Adrenal gland (tissue), 12 donors: ENCODE measurements around the gene ANKRD60. TPM values are rescaled to one million over a fixed set of nuclear protein-coding genes. Genes with fewer than 3 reads are reported as not detected.

Experiments used
- DNase-seq, 7 donors: peaks; one replicate each; pipeline ENCODE4 v3.0.0-alpha.2; 2019 to 2020
- H3K27ac ChIP-seq, 5 donors: fragments of 200-600 bp; sonication (generic) in 4 of 5; 1 replicate in 3 of 5; 2 replicates in 2 of 5; pipeline versions ENCODE4 v1.5.1 to v1.8.0; 2016 to 2020; ENCODE audit warnings: mild to moderate bottlenecking in 1 of 5
- H3K27me3 ChIP-seq: fragments of 200-600 bp; 2 replicates; pipeline ENCODE4 v1.8.0; 2021
- H3K36me3 ChIP-seq, 2 donors: fragments of 200-600 bp; replicated peaks in 1 of 2; 1 replicate in 1 of 2; 2 replicates in 1 of 2; pipeline versions ENCODE4 v1.5.1 to v1.8.0; 2018 to 2022
- H3K4me1 ChIP-seq, 2 donors: fragments of 200-600 bp; replicated peaks in 1 of 2; 1 replicate in 1 of 2; 2 replicates in 1 of 2; pipeline versions ENCODE4 v1.5.1 to v1.8.0; 2018 to 2021
- H3K4me3 ChIP-seq, 4 donors: fragments of 200-600 bp; sonication (generic) in 3 of 4; one replicate each; pipeline ENCODE4 v1.5.1; 2016 to 2018
- H3K9me3 ChIP-seq, 3 donors: fragments of 200-600 bp; sonication (generic) in 1 of 3; replicated peaks in 1 of 3; 1 replicate in 2 of 3; 2 replicates in 1 of 3; pipeline versions ENCODE4 v1.5.1 to v1.8.0; 2016 to 2021
- POLR2A ChIP-seq, 2 donors: fragments of 450-650 bp; IDR thresholded peaks; one replicate each; pipeline ENCODE4 v1.6.1; 2017; ENCODE audit warnings: antibody characterized with exemption in 2 of 2, mild to moderate bottlenecking in 2 of 2, moderate library complexity in 1 of 2
- WGBS, 4 donors: extraction: QIAGEN DNeasy Blood & Tissue Kit in 2 of 4; methylation state at CpG; one replicate each; pipeline versions ENCODE4 v1.1.5 to v1.1.7; 2013 to 2017; 5-methylcytosine and 5-hydroxymethylcytosine counted together
- intact Hi-C, 2 donors: fragments of 100-400 bp; cut with DNase I; formaldehyde crosslinking; loops; one replicate each; pipeline versions ENCODE4 v1.14.1 to v1.15.0; 2022 to 2023
- polyA plus RNA-seq, 3 donors: library from polyadenylated mRNA; stranded (reverse); fragments of 200-250 nt in 2 of 3; fragments of 350-450 nt in 1 of 3; fragmentation: Illumina TruSeq in 1 of 3; extraction: RNeasy Lipid Tissue Mini Kit (QIAGEN cat#74804) in 1 of 3; gene quantifications; one replicate each; pipeline ENCODE4 v1.2.3, GENCODE V29; 2013 to 2014
- total RNA-seq, 9 donors: library from RNA; depleted of rRNA in 4 of 9; stranded (reverse); fragments of >200 nt in 4 of 9; fragments of 120-200 nt in 1 of 9; fragmentation: NEBNext Ultra II Directional in 1 of 9; extraction: Animal tissue kit (Norgen Biotek cat#: 25700) in 1 of 9; gene quantifications; one replicate each; pipeline versions ENCODE4 v1.1.0 to v1.2.4, GENCODE V29; 2013 to 2023
- TF ChIP-seq, protein P1 (sequence below), 6 experiments: fragments of 450-650 bp in 4 of 6; fragments of 200-600 bp in 2 of 6; sonication (generic) in 1 of 6; IDR thresholded peaks; 1 replicate in 5 of 6; 2 replicates in 1 of 6; pipeline versions ENCODE4 v1.5.1 to v1.8.0; 2016 to 2021; ENCODE audit warnings: antibody characterized with exemption in 6 of 6, mild to moderate bottlenecking in 2 of 6, moderate library complexity in 1 of 6
- donor health status: healthy with polysubstance abuse.
- donor health status: Bipolar disorder and iron deficiency.
- donor health status: DM: yes; HTN: yes; CAD: no.
- donor health status: DM: no; HTN: no; CAD: no.
- donor health status: DM: no; HTN: no; CAD: no.
- donor health status: DM: yes; HTN: yes; CAD: no.

ANKRD60 gene
- total and polyA plus RNA-seq, 12 donors: not detected

DNA sequence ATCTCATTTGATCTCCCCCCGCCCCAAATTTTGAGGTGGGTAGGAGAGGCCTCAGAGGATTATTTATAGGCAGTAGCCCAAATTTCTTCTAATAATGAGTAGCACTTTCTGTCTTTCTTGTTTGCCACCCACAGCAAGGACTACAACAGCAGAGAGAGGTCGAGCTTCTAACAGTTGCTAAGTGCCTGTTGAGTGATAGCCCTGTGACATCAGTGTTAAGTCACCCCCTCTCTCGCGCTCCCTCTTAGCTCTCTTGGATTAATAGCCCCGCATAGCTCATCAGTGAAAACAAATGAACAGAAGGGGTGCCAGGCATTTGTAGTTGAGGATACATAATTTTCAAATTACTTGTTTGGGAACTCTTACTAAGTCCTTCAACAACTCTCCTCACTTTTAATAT lies 3.5 kb downstream of the ANKRD60 start:
- peaks cover 17% of the 10 kb centered on the region for H3K27me3 ChIP-seq
- H3K36me3 ChIP-seq: no peaks in the 10 kb centered on the region
- DNase-seq: no peak
- no peak overlapping the region for H3K4me3 ChIP-seq
- peak overlapping the region in 1 of 5 donors; percentile 56 for H3K27ac ChIP-seq
- intact Hi-C loops: no loop called here
- WGBS, 4 donors: 43 to 56% (median 47%) methylated on average over 5 of the region's 5 CpGs
- H3K4me1 ChIP-seq: no peaks in the 10 kb centered on the region
- no peaks in the 10 kb centered on the region for H3K9me3 ChIP-seq
- TF ChIP-seq POLR2A (IDR thresholded peaks at IDR 0.05): no peak
- TF ChIP-seq, protein P1, sequence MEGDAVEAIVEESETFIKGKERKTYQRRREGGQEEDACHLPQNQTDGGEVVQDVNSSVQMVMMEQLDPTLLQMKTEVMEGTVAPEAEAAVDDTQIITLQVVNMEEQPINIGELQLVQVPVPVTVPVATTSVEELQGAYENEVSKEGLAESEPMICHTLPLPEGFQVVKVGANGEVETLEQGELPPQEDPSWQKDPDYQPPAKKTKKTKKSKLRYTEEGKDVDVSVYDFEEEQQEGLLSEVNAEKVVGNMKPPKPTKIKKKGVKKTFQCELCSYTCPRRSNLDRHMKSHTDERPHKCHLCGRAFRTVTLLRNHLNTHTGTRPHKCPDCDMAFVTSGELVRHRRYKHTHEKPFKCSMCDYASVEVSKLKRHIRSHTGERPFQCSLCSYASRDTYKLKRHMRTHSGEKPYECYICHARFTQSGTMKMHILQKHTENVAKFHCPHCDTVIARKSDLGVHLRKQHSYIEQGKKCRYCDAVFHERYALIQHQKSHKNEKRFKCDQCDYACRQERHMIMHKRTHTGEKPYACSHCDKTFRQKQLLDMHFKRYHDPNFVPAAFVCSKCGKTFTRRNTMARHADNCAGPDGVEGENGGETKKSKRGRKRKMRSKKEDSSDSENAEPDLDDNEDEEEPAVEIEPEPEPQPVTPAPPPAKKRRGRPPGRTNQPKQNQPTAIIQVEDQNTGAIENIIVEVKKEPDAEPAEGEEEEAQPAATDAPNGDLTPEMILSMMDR (IDR thresholded peaks at IDR 0.05): no peak

DNA sequence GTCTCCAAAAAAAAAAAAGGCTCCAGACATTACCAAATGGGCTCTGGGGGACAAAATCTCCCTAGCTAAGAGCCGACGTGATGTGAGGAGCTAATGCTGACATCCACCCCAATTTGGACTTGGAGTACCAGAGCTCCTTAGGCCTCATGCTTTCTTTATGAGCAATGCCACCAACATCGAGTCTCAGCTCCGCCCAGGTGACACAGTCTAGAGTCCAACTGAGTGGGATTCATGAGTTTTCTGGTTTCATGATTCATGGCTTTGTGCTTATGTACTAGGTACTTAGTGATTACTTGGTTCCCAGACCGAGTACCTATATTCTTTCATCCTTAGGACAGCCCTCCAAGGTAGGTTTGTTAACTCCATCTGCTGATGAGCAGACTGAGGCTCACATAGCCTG lies 4.4 kb downstream of the ANKRD60 start:
- Histone ChIP-seq H3K27me3 (peaks cover 17% of the 10 kb centered on the region), H3K9me3 (no peaks in the 10 kb centered on the region), H3K4me1 (no peaks in the 10 kb centered on the region), H3K36me3 (no peaks in the 10 kb centered on the region), H3K27ac (peak overlapping the region in 1 of 5 donors; percentile 56), H3K4me3 (no peak overlapping the region)
- 76 to 81% (median 79%) methylated on average over 5 of the region's 5 CpGs for WGBS, 4 donors
- no peak for DNase-seq
- intact Hi-C loops: no loop called here
- TF ChIP-seq POLR2A (IDR thresholded peaks at IDR 0.05): no peak
- TF ChIP-seq, protein P1 (IDR thresholded peaks at IDR 0.05): no peak

DNA sequence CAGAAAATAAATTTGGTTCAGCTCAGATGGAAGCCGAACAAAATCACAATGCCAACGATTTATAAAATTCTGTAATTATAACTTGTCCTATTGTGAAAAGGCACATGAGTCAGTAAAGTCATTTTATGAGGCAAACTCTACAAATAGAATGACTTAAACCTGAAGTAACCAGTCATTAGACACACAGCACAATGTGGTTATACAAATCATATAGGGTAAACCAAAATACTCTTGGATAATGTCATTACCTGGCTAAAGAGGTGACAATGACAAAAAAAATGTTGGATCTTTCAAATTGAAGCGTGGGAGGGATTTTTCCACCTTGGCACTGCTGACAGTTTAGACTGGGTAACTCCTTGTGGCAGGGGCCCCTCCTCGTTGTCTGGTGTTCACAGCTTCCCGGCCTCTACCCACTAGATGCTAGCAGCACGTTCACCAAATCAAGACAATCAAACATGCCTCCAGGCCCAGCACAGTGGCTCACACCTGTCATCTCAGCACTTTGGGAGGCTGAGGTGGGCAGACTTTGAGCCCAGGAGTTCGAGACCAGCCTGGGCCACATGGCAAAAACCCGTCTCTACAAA lies 5.0 kb downstream of the ANKRD60 start:
- DNase-seq: no peak
- H3K27ac ChIP-seq: peak overlapping the region in 1 of 5 donors; percentile 56
- no peaks in the 10 kb centered on the region for H3K4me1 ChIP-seq
- TF ChIP-seq POLR2A (IDR thresholded peaks at IDR 0.05): no peak
- TF ChIP-seq, protein P1 (IDR thresholded peaks at IDR 0.05): no peak
- no peaks in the 10 kb centered on the region for H3K9me3 ChIP-seq
- H3K27me3 ChIP-seq: peaks cover 17% of the 10 kb centered on the region
- no peaks in the 10 kb centered on the region for H3K36me3 ChIP-seq
- 74 to 82% (median 78%) methylated on average over 8 of the region's 8 CpGs for WGBS, 4 donors
- no peak overlapping the region for H3K4me3 ChIP-seq
- intact Hi-C loops: no loop called here

DNA sequence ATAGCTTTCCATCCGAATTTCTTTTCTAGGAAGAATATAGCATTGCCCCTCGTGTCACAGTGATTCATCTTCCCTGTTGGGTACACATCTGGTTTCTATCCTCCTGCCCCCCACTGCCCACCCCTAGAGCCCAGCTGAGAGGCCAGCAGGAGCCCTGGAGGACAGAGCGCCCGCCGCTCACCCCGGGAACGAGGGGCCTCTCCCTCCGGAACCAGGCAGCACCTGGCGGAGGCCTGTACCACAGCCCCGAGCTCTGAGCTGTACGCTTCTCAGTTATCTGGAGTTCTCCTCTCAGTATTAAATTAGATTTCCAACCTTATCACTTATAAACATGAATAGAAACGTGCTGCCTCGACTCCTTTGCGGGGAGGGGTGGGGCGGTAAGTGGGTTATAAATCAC lies 6.0 kb downstream of the ANKRD60 start:
- Histone ChIP-seq H3K4me1 (no peaks in the 10 kb centered on the region), H3K27me3 (peaks cover 16% of the 10 kb centered on the region), H3K27ac (peak overlapping the region in 1 of 5 donors; percentile 56), H3K36me3 (no peaks in the 10 kb centered on the region), H3K9me3 (no peaks in the 10 kb centered on the region), H3K4me3 (no peak overlapping the region)
- no peak for DNase-seq
- intact Hi-C loops: no loop called here
- TF ChIP-seq, protein P1 (IDR thresholded peaks at IDR 0.05): no peak
- TF ChIP-seq POLR2A (IDR thresholded peaks at IDR 0.05): no peak
- WGBS, 4 donors: 54 to 64% (median 63%) methylated on average over 14 to 15 of the region's 15 CpGs
